Measurements from ENCODE around the gene CILP.

Gene CILP

DNA sequence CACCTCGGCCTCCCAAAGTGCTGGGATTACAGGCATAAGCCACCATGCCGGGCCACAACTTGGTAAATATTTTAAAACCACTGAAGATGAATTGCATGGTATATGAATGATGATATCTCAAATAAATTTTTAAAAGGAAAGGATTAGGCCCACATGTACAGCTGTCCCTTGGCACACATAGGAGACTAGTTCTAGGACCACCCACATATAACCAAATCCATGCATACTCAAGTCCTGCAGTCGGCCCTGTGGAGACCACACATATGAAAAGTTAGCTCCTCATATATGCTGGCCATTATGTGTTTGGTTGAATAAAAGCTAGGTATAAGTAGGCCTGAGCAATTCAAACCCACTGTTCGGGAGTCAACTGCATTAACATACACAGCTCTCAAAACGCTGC lies 36.8 kb downstream of the CILP start:
- TF ChIP-seq RAD21 (IDR thresholded peaks at IDR 0.05; ENCODE audit: low read depth) = no peak
- no peak for TF ChIP-seq FOXM1 (IDR thresholded peaks at IDR 0.05; ENCODE audit: borderline replicate concordance, low read depth)
- TF ChIP-seq, protein P1, sequence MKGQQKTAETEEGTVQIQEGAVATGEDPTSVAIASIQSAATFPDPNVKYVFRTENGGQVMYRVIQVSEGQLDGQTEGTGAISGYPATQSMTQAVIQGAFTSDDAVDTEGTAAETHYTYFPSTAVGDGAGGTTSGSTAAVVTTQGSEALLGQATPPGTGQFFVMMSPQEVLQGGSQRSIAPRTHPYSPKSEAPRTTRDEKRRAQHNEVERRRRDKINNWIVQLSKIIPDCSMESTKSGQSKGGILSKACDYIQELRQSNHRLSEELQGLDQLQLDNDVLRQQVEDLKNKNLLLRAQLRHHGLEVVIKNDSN (IDR thresholded peaks at IDR 0.05) = no peak
- no peak for TF ChIP-seq EP300 (IDR thresholded peaks at IDR 0.05; ENCODE audit: borderline replicate concordance)
- no peak for TF ChIP-seq TAF1 (IDR thresholded peaks at IDR 0.05; ENCODE audit: low read depth)
- TF ChIP-seq TEAD4 (IDR thresholded peaks at IDR 0.05) = no peak
- TF ChIP-seq ZBTB7A (IDR thresholded peaks at IDR 0.05; ENCODE audit: low read depth) = no peak

DNA sequence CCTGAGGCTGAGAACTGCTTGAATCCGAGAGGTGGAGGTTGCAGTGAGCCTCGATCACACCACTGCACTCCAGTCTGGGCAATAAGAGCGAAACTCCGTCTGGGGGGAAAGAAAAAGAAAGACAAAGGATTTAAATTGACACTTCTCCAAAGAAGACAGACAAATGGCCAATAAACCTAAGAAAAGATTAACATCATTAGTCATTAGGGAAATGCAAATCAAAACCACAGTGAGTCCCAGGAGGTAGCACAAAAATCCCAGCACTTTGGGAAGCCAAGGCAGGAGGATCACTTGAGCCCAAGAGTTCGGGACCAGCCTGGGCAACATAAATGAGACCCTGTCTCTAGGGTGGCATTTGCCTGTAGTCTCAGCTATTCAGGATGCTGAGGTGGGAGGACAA lies 38.7 kb downstream of the CILP start:
- TF ChIP-seq ZBTB7A (IDR thresholded peaks at IDR 0.05; ENCODE audit: low read depth) (no peak), YY1 (IDR thresholded peaks at IDR 0.05; ENCODE audit: low read depth) (no peak), CEBPB (IDR thresholded peaks at IDR 0.05) (no peak), EGR1 (IDR thresholded peaks at IDR 0.05) (no peak), RAD21 (IDR thresholded peaks at IDR 0.05; ENCODE audit: low read depth) (no peak), FOXM1 (IDR thresholded peaks at IDR 0.05; ENCODE audit: borderline replicate concordance, low read depth) (no peak), EP300 (IDR thresholded peaks at IDR 0.05; ENCODE audit: borderline replicate concordance) (no peak), CREB1 (IDR thresholded peaks at IDR 0.05; ENCODE audit: low read depth) (no peak), TAF1 (IDR thresholded peaks at IDR 0.05; ENCODE audit: low read depth) (no peak), TEAD4 (IDR thresholded peaks at IDR 0.05) (no peak), TCF12 (IDR thresholded peaks at IDR 0.05; ENCODE audit: low read depth) (no peak), NFIC (IDR thresholded peaks at IDR 0.05) (no peak)
- TF ChIP-seq, protein P2, sequence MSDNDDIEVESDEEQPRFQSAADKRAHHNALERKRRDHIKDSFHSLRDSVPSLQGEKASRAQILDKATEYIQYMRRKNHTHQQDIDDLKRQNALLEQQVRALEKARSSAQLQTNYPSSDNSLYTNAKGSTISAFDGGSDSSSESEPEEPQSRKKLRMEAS (IDR thresholded peaks at IDR 0.05) = no peak
- TF ChIP-seq, protein P1 (IDR thresholded peaks at IDR 0.05) = no peak
- TF ChIP-seq, protein P3, sequence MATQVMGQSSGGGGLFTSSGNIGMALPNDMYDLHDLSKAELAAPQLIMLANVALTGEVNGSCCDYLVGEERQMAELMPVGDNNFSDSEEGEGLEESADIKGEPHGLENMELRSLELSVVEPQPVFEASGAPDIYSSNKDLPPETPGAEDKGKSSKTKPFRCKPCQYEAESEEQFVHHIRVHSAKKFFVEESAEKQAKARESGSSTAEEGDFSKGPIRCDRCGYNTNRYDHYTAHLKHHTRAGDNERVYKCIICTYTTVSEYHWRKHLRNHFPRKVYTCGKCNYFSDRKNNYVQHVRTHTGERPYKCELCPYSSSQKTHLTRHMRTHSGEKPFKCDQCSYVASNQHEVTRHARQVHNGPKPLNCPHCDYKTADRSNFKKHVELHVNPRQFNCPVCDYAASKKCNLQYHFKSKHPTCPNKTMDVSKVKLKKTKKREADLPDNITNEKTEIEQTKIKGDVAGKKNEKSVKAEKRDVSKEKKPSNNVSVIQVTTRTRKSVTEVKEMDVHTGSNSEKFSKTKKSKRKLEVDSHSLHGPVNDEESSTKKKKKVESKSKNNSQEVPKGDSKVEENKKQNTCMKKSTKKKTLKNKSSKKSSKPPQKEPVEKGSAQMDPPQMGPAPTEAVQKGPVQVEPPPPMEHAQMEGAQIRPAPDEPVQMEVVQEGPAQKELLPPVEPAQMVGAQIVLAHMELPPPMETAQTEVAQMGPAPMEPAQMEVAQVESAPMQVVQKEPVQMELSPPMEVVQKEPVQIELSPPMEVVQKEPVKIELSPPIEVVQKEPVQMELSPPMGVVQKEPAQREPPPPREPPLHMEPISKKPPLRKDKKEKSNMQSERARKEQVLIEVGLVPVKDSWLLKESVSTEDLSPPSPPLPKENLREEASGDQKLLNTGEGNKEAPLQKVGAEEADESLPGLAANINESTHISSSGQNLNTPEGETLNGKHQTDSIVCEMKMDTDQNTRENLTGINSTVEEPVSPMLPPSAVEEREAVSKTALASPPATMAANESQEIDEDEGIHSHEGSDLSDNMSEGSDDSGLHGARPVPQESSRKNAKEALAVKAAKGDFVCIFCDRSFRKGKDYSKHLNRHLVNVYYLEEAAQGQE (IDR thresholded peaks at IDR 0.05; ENCODE audit: low read depth) = no peak

DNA sequence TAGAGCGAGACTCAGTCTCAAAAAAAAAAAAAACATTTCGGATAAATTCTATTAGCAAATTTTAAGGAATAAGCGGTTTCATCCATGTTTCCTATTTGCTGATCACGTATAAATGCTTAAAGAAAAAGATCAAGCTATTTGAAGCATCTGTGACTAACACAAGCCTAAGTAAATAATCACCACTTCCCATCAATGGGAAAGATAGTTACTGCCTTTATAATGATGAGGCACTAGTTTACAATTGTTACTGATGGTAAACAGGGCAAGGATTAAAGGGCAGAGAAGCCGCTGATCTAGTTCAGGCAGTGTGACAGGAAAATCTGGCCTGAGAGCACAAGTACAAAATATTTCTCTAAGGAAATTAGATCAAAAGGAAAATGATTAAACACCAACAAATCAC lies 39.8 kb downstream of the CILP start:
- TF ChIP-seq FOXM1 (IDR thresholded peaks at IDR 0.05; ENCODE audit: borderline replicate concordance, low read depth) = no peak
- TF ChIP-seq, protein P3 (IDR thresholded peaks at IDR 0.05; ENCODE audit: low read depth) = no peak
- TF ChIP-seq, protein P2 (IDR thresholded peaks at IDR 0.05) = no peak
- no peak for TF ChIP-seq CREB1 (IDR thresholded peaks at IDR 0.05; ENCODE audit: low read depth)
- TF ChIP-seq, protein P1 (IDR thresholded peaks at IDR 0.05) = no peak
- no peak for TF ChIP-seq TEAD4 (IDR thresholded peaks at IDR 0.05)
- no peak for TF ChIP-seq NFIC (IDR thresholded peaks at IDR 0.05)
- TF ChIP-seq ZBTB7A (IDR thresholded peaks at IDR 0.05; ENCODE audit: low read depth) = no peak

DNA sequence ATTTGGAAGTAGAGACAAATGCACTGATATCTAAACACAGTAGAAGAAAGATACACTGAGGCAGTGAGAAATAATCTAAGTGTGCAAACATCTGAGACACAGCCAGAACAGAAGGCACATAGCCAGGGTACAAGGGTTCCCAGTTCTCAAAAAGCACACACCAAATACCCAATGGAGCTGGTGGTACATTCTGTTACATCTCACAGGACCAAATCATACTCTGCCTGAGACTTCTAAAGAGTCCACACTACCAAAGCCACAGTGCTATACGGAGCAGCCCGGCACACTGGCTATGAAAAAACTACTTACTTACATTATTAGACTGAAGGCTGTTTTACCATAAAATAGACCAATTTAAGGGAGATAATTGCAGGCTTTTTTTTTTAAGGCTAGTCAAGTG lies 45.4 kb downstream of the CILP start:
- TF ChIP-seq ZBTB7A (IDR thresholded peaks at IDR 0.05; ENCODE audit: low read depth) (no peak), TAF1 (IDR thresholded peaks at IDR 0.05; ENCODE audit: low read depth) (no peak), EGR1 (IDR thresholded peaks at IDR 0.05) (no peak), NFIC (IDR thresholded peaks at IDR 0.05) (no peak), TEAD4 (IDR thresholded peaks at IDR 0.05) (no peak), EP300 (IDR thresholded peaks at IDR 0.05; ENCODE audit: borderline replicate concordance) (no peak), RAD21 (IDR thresholded peaks at IDR 0.05; ENCODE audit: low read depth) (no peak), FOXM1 (IDR thresholded peaks at IDR 0.05; ENCODE audit: borderline replicate concordance, low read depth) (no peak), CEBPB (IDR thresholded peaks at IDR 0.05) (no peak), YY1 (IDR thresholded peaks at IDR 0.05; ENCODE audit: low read depth) (no peak), TCF12 (IDR thresholded peaks at IDR 0.05; ENCODE audit: low read depth) (no peak), CREB1 (IDR thresholded peaks at IDR 0.05; ENCODE audit: low read depth) (no peak)
- TF ChIP-seq, protein P3 (IDR thresholded peaks at IDR 0.05; ENCODE audit: low read depth) = no peak
- TF ChIP-seq, protein P1 (IDR thresholded peaks at IDR 0.05) = no peak
- TF ChIP-seq, protein P2 (IDR thresholded peaks at IDR 0.05) = no peak
